Dermis microvascular lymphatic vessel endothelial cell (primary cell): ENCODE results near the gene BCL2L14. TPM values are rescaled to one million over a fixed set of nuclear protein-coding genes. Genes with fewer than 3 reads are reported as not detected.
A peak's percentile ranks its signal among the peaks of the same experiment; 100 is the strongest.

ENCODE experiments used
- DNase-seq, 2 donors: peaks; one replicate each; pipeline versions ENCODE4 v3.0.0 to v3.0.0-alpha.2; 2010; ENCODE audit warnings: low read depth in 2 of 2
- total RNA-seq: library from RNA; depleted of rRNA; stranded (reverse); fragments of >200 nt; gene quantifications from 2 replicates; pipeline ENCODE4 v1.2.1, GENCODE V29; 2014

Gene BCL2L14
- total RNA-seq, 1 donor from 2014 or later: not detected

DNA sequence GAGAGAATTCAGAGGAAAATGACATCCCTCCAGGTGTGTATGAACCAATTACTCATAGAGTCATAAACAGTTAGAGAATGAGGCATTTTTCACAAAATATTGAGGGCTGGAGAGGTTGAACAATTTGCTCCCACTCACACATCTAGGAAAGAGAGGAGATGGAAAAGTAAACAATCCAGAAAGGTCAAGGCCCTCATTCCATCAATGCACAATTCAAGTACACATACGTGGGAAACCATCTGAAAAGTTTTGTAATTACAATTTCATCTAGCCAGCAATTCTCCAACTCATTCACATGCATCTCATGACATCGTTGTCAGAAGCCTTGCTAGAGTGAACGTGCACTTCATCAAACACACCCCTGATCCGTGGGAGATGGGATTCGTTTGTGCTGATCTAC is 15.7 kb upstream of the BCL2L14 start:
- no peak for DNase-seq

DNA sequence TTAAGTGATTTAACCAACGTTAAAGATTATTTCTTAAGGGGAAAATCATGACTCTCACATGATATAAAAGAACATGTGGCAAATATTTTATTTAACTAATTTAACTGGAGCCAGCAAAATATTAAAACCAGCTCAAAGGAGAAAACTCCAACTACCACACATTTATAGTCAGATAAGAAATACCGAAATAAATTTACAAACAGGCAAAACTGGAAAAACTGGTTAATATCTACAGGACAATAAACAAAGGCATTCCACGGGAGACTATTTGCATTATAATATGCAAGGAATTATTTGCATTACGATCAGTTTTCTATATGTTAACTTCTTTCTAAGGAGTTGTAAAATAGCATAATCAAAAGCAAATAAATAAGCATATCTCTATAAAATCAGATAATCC is 13.8 kb upstream of the BCL2L14 start:
- no peak for DNase-seq

DNA sequence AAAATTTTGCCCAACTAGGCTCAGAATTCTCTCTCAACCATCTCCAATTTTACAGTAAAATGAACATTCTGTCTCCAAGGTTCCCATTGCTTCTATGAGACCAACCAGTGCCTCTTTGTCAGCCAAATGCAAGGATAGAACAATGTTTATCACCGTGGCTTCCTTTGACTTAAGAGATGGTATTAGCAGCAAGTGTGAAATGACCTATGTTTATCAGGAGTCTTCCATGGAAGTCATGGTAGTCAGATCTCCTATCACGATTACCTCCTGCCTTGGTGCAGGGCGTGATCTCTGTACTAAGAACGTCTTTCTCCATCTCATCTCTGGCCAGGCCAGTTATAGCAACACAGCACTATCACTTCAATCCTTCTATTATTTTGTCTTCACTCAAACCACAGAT is 6.1 kb upstream of the BCL2L14 start:
- DNase-seq: no peak

DNA sequence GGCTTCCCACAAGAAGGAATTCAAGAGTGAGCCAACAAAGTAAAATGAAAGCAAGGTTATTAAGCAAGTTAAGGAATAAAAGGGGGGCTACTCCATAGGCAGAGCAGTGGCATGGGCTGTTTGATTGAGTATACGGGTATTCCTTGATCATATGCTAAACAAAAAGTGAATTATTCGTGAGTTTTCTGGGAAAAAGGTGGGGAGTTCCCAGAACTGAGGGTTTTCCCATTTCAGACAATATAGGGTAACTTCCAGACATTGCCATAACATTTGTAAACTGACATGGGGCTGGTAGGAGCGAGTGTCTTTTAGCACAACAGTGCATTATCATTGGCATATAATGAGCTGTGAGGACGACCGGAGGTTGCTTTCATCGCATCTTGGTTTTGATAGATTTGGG is 2.0 kb upstream of the BCL2L14 start:
- no peak for DNase-seq

DNA sequence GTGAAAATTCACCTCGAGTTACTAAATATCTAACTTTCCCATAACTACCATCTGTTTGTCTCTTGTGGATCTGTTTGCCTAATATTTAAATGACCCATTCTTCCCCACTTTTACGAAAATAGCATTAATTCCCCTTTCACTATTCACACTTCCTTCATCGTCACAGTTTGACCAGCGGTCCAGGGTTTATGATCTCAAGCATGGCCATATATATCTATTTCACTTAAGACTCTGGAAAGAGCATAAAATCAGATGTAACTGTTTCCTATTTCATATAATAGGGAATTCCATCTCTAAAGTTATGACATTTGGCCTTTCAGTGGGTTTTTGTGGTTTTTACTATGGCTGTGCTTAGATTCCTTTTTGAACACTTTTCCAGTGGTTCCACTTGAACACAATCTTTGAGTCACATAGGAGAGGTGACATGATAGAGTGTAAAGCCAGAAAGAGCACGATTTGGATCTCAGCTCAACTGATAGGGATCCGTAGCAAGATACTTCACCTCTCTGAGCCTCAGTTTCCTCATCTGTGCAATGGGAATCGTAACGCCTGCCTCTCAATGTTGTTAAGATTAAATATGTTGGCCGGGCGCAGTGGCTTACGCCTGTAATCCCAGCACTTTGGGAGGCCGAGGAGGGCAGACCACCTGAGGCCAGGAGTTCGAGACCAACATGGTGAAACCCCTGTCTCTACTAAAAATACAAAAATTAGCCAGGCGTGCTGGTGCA is 754 bp upstream of the BCL2L14 start:
- no peak for DNase-seq

DNA sequence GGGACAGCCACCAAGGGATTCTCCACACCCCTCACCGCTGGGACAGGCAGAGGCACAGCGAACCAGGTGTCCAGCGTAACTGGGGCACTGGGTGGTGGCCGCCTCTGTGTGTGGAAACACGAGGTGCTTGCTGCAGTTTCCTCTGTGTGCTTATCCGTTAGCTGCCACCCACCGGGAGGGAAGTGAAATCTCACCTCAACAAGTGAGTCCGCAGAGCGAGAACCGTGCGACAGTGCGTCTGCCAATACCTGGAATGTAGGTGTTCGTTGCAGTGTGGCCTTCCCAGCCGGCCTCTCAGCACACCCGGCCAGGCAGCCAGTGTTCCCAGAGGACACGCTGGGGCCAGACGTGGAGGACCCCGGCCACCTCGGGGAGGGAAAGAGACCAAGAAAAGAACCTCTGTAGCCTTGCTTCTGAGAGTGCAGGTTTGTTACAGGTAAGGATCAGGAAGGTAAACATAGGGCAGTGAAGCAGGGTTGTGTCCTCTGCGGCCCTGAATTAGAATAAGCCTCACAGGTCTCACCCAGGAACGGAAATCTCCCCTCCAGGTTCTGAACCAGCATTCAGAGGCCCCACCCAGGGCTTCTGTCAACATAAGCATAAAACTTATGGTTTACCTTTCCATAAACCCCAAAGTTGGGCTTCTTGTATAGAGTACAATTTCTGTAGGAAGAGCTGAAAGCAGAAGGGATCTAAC is 1.5 kb downstream of the BCL2L14 start:
- DNase-seq: no peak

DNA sequence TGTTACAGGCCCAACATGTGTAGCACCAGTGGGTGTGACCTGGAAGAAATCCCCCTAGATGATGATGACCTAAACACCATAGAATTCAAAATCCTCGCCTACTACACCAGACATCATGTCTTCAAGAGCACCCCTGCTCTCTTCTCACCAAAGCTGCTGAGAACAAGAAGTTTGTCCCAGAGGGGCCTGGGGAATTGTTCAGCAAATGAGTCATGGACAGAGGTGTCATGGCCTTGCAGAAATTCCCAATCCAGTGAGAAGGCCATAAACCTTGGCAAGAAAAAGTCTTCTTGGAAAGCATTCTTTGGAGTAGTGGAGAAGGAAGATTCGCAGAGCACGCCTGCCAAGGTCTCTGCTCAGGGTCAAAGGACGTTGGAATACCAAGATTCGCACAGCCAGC is 8.6 kb downstream of the BCL2L14 start:
- no peak for DNase-seq

DNA sequence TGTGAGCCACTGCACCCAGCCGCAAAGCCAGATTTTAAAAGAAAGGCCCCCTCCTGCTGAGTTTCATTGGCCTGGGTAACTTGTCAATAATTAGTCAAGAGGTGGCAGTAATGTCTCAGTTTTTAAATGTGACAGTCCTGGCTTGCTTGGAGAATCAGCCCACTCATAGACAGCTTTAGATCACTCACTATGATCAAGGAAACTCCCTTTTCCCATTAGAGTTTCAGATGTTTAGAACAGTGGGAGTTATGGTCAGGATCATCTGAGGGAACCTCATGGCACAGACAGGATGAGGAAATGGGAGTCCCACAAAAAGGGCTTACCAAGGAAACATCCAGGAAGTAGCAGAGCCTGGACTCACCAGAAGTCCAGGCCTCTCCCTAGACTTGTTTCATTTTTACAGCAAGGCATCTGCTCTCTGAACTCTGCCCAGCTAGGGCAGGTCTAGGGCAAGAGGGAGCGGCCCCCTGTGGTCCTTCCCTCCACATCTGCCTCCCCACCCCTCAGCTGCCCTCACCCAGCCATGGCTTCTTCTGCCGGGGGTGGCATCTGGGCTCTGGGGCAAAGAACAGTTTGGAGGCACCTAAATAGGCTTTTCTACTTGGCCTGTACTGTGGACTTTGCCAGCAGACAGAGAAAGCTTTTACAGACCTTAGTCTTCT is 11.2 kb downstream of the BCL2L14 start:
- DNase-seq: peak; percentile 73 to 74

DNA sequence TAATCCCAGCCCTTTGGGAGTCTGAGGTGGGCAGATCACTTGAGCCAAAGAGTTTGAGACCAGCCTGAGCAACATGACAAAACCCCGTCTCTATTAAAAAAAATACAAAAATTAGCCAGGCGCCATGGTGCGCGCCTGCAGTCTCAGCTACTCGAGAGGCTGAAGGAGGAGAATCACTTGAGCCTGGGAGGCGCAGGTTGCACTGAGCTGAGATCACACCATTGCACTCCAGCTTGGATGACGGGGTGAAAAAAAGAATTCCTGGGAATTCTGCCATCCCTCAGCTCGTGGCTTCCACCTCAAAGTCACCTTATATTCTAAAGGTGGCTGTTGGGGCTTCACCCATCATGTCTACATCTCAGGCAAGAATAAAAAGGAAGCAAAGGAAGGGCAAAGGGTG is 12.9 kb downstream of the BCL2L14 start:
- no peak for DNase-seq

DNA sequence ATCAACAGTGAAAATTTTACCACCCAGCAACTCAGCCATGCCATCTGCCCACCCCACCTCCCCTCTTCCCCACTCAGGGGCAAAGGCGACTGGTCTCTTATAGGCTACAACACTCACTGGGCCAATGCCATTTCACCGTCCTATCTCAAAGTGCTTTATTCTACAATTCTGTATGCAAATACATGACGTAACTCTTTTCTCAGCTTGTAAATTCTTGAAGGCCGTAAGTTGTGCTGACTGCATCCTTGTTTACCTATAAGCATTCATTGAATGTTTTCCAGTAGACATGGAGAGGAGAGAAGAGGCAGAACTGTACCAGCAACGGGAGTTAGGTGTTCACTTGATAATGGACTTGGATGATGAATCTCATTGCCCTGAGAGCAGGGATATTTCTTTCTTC is 15.6 kb downstream of the BCL2L14 start:
- no peak for DNase-seq

DNA sequence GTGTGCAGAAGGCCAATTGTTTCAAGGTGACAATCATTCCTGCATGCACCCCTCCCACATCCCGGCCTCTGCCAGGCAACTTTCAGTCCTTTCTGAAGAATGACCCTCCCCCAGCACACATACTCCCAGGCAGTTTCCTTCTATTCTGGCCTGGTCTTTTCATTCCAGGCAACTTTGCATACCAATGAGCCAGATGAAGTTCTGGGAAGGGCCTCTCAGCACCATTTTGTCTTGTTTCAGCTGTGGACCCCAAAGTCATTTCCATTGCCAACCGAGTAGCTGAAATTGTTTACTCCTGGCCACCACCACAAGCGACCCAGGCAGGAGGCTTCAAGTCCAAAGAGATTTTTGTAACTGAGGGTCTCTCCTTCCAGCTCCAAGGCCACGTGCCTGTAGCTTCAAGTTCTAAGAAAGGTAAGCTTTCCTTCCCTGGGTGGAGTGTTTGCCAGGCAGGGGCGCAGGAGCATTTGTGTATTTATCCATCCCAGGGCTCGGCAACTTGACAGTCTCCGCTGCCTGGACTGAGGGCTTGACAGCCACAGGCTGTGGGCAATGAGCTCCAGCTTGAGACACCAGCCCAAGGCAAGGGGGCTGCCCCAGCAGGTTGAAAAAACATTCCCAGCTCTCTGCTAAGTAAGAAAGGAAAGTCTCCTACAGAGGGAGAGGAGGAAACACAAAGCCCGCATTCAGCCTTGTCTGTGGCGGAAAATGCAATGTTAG is 16.4 kb downstream of the BCL2L14 start:
- no peak for DNase-seq

DNA sequence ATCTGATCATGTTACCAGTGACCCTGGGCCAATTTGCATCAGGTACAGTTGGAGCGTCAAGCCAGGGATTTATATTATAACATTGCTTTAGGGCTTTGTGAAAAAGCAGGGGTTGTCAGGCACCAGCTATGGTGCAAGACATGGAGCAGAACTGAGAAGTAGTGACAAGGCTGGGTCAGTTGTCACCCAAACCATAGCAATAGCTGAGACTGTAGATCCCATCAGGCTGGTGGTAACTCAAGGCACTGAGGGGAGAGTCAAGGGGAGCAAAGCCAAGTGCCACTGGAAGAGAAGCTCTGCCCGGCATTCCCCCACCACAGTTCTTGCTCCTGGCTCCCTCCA is 16.9 kb downstream of the BCL2L14 start:
- no peak for DNase-seq

DNA sequence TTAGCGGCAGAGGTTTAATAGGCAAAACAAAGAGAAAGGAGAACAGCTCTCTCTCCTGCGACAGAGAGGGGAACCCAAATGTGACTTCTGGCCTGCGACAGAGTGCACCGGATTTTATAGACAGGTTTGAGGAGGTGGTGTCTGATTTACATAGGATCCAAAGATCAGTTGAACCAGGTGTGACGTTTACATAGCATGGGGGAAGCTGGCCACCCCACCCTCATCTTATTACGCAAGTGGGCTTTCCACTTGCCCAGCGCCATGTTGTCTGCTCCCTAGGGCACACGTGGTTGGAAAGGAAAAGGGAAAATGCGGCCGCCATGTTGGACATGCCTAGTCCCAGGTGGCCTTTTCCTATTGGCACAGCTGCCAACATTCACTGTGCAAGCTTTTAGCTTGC is 17.4 kb downstream of the BCL2L14 start:
- no peak for DNase-seq

DNA sequence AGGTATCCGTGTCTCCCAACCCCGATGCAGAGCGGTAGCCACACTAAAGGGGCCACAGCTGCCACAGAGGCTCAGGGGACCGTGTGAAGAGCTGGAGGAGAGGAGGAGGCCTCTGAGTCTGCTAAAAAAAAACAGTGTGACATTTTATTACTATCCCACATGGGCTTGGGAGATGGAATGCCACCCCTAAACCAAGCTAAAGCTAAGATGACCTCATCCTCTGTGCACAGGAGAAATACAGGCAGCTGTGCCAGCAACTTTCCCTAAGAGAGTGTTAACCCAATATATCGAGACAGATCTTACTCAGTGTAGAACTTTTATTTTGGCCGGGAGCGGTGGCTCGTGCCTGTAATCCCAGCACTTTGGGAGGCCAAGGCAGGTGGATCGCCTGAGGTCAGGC is 18.0 kb downstream of the BCL2L14 start:
- no peak for DNase-seq

DNA sequence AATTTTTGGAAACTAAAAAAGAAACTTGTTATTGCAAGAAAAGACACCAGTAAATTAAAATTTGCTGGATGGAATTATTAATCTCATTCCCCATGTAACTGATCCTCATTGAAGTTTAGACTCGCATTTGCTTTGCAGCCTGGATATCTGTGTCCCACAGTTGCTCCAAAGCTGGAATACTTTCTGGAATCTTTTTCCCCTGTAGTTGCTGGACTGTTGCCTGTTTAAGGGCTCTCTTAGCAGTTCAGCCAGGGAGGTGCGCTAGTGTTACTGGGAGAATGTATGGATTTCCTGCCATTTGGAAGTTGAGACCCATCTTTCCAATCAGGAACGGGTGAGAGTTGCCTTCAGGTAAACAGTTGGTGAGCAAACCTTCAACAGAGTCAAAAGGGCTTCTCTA is 20.3 kb downstream of the BCL2L14 start:
- DNase-seq: no peak

DNA sequence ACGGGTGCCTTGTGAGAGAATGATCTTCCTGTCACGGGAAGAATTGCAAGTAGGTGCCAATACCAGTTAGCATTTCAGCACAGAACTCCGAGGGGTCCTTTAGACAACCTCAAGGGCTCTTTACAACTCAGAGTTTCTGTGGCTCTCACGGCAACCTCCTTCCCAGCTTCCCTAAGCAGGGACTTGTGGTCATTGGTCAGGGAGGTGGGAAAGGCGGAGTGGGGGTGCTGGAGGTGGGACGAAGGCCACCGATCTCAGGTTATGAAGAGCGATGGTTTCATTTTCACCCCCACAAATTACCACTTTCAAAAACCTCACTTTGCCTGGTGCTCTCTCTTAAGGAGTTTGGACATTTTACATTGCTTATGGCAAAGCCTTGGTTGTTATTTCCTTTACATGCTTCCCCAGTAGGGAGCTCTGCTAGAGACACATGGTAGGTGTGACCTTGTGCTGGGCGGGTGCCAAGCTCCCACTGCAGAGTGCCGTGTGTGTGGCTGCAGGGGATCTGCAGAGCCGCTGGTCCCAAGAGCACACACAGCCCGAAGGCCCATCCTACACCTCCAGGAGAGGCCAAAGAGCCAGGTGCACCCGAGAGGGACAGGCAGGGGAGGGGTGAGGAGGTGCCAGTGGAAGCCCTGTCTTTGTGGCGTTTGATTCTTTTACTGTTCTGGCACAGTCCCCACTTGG is 21.4 kb downstream of the BCL2L14 start:
- DNase-seq: peak; percentile 24 to 65

DNA sequence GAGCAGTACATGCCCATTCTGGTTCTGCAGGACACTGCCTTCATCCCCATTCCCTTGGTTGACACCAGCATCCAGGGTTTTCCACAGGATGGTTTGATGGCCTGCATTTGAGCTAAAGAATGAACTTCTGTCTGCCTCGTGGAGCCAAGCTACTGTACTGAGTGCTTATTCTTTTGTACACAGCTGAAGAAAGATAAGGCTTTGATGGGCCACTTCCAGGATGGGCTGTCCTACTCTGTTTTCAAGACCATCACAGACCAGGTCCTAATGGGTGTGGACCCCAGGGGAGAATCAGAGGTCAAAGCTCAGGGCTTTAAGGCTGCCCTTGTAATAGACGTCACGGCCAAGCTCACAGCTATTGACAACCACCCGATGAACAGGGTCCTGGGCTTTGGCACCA is 23.7 kb downstream of the BCL2L14 start:
- no peak for DNase-seq

DNA sequence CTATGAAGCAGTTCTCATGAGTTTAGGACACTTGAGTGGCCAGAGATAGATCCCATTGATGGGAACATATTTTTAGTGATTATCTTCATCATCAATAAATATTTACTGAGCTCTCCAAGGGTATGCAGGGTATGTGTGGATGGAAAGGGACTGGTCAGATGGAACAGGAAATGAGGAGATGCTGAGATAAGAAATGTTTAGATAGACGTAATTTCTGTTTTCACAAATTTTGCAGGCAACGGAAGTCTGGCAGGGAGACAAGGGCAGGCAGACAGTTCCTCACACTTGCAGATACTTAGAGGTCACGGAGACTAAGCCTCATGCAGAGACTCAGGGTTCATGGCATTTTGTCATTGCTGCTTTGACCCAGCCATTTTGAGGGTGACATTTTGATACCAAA is 24.3 kb downstream of the BCL2L14 start:
- DNase-seq: peak in 1 of 2 donors; percentile 81

DNA sequence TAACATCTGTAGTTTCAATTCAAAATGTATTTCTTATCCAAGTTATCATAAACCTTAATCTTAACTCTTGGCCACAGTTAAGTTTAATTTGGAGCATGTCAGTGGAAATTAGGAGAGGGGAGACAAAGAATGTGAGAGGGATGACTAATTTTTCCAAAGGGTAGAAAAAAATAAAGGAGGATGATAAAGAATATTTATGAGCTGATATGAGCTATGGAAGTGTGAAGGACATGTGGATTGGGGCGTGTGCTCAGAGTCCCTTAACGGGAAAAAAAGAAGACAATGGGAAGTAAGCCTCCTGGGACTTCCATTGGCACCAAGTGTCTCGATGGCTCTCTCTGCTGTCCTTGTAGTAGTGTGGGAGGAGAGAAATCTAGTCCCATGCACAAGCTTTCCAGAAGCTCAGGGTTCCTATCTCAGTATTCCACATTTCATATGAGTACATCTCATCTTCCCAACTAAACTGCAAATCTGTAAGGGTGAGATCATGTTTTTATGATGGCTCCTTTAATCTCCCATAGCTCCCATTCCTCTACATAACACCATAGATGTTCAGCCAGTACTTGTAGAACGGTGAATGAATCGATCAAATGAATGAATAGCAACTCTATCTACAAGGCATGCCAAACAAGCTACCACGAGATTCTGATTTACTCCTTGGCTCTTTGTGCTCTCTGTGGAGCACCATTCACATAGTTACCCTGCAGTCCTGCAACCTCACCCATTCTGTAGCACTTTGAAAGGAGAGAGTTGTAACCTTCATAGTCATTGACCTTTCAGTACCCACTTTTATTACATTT is 27.4 kb downstream of the BCL2L14 start:
- no peak for DNase-seq

DNA sequence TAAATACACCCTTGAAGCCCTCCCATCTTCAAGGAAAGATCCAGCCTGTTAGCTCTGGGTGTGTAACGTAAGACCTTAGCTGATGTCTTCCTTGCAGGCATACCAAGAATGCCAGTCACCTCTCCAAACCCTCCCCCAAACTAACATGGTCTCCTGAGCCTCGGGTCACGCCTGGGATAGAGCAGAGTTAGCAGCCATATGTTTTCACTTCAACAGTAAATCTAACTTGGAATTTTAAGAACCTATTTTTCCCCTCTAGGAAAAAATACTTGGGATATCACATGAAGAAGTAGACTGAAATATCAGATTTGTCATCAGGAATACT is 27.9 kb downstream of the BCL2L14 start:
- no peak for DNase-seq

DNA sequence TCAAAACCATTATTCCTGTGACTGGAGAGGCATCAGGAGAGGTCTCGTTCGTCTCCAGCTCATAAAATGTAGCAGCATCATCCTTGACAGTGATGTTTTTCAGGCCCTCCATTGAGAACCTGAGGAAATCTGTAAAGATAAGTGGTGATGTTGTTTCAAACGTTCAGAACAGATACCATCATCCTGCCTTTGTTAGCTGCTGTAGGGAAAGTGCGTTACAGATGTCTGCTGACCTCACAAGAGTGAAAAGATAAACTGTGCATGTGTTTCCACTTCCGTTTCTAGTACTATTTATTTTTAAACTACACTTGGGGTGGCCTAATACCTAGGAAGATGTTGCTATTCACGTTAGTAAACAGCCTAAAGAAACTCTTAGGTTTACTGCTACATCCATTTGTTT is 28.4 kb downstream of the BCL2L14 start:
- DNase-seq: peak; percentile 50 to 88
